Measurements from ENCODE around the gene MRPL44.
"Not testable (repeated sequence)": the region's sequence is repeated elsewhere in the genome, so short reads cannot be mapped to it uniquely, and the experiment has no call there.

MRPL44 gene

DNA sequence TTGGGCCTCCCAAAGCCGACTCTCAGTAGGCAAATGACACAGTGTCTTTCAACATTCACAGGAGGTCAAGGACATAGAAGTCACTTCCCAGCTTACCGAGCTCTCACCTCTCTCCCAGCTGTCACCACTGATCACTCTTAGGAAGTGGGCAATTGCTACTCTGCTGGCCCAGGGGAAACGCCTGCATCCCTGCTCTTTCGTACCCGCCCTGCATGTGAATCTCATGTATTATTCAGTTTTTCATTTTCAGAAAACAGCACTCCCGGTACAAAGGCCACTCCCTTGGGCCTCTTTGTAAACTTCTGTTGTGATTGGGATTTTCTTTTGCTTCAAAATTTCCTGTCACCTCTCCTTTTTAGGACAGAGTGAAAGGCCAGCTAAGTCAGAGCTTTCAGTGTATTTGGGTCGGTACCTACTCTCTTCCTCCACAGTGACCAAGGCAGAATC, 15.4 kb downstream of the MRPL44 start:
- no peak for DNase-seq

DNA sequence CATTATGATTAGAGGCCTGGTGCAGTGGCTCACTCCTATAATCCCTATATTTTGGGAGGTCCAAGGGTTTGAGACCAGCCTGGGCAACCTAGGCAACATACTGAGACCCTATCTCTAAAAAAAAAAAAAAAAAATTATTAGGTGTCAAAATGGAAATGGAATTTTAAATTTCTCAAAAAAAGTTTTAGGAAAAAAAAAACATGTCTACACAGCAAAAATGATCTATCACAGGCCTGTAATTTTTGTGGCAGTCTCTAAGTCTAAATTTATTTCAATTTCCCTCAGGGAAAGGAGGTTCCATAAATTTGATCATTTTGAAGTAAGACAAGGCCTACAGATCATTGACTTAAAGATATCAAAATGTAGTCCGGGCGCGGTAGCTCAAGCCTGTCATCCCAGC, 16.3 kb downstream of the MRPL44 start:
- no peak for DNase-seq

DNA sequence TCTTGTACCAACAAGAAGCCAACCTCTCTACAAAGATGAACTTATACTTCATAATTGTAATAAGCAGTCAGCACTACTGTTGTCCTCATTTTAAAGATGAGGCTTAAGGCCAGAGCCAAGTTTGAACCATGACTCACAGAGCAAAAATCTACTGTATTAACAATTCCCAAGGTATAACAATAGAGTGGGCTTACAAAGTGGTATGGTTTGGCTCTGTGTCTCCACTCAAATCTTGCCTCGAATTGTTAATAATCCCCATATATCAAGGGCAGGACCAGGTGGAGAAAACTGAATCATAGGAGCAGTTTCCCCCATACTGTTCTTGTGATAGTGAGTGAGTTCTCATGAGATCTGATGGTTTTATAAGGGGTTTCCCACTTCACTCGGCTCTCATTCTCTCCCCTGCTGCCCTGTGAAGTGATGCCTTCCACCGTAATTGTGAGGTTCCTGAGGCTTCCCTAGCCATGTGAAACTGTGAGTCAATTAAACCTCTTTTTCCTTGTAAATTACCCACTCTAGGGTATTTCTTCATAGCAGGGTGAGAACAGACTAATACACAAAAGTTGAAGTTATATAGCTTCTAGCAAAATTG, 19.5 kb downstream of the MRPL44 start:
- no peak for DNase-seq

DNA sequence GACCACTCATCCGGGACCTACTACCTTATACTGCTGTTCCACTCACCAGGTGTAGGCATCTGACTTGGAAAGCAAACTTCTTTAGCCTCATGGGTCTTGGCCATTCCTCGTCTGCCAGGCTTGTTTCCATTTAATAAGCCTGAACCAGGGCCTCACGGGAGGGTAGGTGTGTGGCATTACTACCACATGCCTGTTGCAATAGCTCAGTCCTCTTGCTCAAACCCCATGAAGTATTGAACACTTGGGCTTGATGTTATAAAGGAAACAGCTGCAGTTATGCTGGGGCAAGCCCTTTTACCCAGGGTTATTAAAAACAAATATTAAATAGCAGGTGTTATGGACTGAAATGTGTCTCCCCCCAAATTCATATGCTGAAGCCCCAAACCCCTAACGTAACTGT, 21.2 kb downstream of the MRPL44 start:
- no peak for DNase-seq

DNA sequence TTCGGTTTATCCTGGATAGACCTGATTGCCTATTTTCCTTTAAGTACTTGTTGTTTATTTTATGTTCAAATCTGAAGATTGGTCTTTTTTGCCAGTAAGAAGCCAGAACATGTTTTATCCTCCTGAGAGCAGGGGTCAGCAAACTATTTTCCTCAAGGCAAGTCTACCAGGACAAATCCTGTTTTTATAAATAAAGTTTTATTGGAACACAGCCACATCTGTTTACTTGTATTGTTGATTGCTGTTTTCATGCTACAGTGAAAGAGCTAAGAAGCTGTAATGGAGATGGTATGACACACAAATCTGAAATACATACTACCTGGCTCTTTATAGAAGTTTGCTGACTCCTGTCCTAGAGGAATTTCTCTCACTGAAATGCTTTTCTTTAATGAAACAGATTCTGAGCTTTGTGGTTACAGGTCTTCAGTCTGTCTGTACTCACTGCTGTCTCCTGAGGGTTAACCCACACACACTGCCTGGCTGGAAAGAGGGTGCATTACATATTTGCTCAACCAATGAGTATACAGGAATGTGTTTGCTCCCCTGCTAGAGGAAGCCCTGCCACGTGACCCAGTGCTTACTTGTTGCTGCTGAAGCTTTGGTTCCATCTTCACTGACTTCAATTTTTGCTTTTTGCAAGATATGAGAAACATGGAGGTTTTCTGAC, 22.6 kb downstream of the MRPL44 start:
- no peak for DNase-seq

DNA sequence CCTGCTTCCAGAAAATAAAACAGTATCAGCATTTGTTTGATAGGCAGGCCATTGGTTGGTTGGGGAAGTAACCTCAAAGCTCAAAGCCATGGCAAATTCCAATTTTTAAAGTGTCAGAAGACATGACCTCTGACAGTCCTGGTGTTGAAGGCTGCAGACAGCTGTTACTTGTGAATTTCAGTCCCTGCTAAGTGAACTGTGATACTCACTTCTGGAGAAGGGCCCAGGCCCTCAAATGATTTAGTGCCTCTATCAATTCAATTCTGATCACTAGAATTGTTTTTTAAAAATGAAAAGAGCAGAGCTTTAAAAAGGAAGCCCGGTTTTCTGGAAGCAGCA, 23.1 kb downstream of the MRPL44 start:
- no peak for DNase-seq

DNA sequence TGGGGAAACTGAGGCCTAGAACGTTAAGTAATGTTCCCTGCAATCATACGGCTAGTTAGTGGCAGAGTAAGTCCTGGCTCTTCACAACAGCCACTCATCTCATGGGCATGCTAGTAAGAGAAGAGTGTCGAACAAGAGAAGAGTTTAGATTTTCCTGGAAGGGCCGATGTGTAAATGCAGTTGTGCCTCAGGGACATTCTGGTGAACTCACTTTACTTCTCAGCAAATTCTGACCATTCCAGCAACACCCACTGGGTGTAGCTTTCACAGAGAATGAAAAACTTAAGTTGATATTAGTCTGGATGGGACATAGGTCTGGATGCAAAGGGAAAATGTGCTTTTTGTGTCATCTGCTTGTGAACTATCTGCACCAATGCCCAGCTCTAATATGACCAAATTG, 23.5 kb downstream of the MRPL44 start:
- DNase-seq, result no peak

DNA sequence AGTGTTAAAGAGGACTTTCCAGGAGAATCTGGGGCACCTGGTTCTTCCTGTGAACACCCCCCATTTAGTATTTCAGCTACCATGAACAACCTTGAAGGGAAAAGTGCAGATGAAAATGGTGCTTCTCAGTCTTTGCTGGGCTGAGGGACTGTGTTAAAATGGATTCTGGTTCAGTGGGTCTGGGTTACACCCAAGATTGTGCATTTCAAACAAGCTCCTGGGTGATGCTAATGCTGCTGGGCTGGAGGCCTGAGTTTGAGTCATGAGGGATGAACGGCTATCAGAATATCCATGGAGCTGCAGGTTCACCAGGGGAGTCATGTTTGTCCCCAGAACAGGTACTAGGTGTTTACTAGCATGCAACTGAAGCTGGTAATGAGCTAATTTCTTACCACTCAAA, 24.0 kb downstream of the MRPL44 start:
- no peak for DNase-seq

DNA sequence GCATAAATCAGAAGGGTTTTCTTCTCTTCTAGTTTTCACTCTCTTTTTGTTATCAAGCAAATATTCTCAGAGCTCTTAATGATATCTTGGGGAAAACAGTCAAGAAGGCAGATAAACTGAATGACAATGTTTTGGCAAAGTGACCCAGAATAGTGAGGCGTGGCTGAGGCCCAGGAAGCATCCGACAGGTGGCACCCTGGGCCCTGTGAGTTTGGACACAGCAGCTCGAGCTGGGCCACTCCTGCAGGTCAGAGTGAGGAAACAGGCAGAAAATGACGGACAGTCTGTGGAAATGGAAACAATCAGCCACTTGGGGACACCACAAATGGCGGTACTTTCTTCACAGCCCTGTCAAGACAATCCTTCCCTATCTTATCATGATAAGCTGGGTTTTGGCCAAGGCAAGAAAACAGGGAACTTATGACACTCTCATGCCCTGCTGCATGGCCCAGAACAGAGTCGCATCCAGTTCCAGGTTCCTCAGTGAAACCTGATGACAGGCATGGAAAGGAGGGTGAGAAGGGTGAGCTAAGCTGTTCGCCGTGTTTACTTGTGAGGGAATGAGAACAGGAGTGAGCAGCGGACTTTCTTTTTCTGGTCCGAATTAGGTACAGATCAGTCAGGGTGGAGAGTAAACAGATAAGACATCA, 32.1 kb downstream of the MRPL44 start:
- DNase-seq, result no peak

DNA sequence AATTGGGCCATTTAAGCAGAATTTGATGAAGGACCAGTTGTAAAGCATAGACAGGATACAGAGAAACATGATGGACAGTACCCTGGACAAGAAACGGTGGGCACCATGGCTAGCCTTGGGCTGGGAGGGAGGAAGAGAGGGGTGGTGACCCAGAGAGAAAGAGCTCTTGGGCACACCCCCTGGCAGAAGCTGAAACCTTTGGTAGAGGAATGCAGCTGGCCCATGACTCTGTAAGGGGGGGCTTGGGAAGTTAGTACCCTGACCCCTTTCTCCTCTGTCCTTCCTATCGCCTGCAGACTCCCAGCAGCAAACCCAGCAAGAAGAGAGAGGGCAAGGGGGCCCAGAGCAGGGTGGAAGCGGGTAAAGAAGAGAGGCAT, 32.6 kb downstream of the MRPL44 start:
- DNase-seq, result no peak

DNA sequence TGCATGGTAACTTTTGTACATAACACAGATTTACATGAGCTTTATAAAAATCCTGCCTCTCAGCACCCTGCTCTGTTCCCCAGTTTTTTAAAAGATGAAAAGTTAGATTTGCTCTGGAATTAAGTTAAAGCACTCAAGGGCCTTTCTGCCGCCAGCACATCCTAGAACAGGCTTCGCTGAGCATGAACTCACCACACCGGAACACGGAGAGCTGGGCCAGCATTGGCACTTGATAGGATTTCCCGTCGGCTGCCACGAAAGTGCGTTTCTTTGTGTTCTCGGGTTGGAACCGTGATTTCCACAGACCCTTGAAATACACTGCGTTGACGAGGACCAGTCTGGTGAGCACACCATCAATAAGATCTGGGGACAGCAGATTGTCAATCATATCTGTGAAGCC, 34.3 kb downstream of the MRPL44 start:
- no peak for DNase-seq

DNA sequence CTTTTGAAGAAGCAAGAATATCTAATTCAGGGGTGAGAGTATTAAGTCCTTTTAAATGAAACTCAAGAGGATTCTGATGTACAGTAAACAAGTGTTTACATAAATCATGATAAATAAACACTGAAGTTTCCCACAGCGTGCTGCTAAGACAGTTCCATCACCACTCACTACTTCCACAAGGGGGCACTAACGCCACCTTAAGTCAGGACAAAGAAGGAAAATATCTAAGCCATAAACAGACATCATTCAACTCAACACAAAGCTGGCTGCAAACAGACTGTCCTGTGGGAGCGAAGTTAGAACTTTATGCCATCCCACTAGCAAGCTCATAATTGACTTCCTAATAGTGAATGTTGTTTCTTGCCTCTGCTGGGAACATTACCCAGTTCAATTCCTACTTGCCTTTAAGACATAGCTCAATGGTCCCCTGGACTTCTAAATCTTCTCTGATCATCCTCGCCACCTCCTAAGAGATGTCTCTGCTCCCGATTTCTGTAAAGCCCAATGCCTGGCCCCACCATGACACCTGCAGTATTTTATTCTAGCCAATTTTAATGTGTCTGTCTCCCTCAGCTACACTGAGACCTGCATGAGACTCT, 36.5 kb downstream of the MRPL44 start:
- no peak for DNase-seq

DNA sequence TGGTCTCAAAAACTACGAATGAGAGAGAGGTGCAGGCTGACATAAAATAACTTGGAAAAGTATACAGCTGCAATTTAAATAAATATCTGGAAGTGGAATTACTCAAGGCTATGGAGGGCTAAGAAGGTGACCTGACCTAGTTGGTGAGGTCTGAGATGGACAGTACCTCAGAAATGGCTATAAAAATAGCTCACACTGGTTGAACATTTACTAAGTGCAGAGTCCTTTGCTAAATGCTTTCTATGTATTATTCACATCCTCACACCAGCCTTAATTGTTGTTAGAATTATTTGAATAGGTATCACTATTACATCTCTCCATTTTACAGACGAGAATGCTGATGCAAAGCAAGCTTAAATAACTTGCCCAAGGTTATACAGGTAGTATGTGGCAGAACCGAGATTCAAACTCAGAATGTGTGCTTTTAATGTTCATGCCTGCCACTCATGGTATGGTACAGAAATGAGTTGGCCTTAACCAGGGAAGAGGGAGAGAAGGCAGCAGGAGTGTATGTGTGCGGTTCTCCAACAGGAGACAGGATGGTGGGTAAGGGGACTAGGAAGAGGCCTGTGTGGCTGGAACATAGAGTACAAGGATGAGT, 37.4 kb downstream of the MRPL44 start:
- no peak for DNase-seq

DNA sequence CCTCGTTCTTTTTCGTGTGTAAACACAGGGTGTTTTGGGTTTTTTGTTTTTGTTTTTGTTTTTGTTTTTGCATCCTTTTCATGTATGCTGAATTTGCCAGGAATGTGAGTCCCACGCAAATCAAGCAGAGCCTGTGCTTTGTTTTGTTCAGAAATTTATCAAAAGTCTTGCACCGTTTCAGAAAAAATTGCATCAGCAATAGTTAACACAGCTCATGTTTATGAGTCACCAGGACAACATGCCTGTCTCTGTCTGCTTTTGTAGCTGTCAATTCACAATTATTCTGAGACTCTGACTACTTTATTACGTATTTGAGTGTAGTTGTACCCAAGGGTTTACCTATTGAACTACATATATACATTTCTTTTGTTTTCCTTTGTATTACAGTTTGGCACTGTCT, 38.3 kb downstream of the MRPL44 start:
- DNase-seq, result no peak

DNA sequence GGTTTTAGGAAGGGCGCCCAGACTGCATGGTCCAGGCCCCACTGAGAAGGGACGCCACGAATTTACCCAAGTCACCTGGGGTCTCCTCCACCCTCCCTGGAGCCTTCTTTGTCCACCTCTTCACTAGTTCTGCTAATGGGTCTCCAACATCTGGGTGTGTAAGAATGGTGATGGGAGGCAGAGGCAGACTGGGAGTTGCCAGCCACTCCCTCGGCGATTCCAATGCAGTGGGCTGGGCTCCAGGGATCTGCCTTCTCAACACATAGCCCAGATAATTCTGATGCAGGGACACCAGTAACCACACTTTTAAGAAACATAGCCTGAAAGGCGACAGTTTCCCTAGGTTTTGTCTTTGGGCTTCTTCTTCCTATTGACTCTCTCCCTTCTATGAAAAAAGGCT, 39.1 kb downstream of the MRPL44 start:
- DNase-seq, result no peak

DNA sequence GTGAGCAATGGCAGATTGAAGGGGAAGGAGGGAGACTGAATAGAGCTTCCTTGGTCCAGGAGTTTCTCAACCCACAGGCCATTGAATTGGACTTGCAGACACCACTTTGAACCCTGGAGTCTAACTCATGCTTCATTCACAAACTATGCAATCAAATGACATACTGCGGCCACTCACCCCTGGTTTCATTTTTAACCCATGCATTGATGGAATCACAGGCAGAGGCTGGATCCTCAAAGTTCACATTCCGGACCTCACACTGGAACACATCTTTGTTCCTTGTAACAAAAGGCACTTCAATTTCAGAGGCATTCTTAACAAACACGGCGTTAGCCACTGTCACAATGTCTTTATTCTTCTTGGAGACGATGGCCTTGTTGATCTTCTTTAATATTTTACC, 40.7 kb downstream of the MRPL44 start:
- DNase-seq, result no peak

DNA sequence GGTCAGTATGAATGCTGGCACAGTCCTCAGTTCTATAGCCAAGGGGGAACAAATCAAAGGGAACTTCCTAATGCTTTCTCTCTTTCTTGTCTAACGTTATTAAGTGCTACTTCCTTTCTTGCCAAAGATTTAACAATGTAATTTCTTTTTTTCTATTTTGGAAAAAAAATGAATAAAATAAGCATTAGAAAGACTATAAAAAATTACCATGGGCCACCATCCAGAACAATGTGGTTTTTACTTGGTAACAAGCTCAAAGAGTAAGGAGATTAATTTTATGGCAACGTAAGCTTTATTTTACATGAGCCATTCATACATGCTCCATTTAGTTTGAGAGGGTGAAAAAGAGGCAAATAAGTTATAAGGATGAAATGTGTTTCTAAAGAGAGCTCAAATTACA, 41.7 kb downstream of the MRPL44 start:
- DNase-seq, result no peak

DNA sequence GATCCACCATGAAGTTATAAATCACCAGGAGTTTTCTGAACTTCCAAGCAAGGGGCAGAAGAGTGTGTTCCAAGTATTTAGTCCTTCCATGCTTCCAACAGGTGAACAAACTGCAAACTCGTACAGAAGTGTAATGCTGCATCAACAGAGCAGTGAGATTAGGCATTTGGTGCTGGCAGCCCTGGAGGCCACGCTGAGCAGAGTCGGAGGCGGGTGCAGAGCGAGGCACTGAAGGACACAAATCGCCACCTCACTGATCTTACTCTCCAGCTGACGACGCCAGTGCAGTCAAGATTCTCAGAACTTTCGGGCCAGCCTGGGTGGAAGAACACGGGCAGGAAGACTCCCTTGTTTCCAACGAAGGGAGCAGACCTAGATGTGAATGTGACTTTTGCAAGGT, 42.6 kb downstream of the MRPL44 start:
- no peak for DNase-seq

DNA sequence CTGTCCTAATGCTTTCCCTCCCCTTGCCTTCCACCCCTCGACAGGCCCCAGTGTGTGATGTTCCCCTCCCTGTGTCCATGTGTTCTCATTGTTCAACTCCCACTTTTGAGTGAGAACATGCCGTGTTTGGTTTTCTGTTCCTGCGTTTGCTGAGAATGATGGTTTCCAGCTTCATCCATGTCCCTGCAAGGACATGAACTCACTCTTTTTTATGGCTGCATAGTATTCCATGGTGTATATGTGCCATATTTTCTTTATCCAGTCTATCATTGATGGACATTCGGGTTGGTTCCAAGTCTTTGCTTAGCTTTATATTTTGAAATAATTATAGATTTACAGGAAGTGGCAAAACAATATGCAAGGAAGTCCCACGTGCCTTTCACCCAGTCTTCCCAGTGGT, 43.4 kb downstream of the MRPL44 start:
- DNase-seq, result not testable (repeated sequence)

DNA sequence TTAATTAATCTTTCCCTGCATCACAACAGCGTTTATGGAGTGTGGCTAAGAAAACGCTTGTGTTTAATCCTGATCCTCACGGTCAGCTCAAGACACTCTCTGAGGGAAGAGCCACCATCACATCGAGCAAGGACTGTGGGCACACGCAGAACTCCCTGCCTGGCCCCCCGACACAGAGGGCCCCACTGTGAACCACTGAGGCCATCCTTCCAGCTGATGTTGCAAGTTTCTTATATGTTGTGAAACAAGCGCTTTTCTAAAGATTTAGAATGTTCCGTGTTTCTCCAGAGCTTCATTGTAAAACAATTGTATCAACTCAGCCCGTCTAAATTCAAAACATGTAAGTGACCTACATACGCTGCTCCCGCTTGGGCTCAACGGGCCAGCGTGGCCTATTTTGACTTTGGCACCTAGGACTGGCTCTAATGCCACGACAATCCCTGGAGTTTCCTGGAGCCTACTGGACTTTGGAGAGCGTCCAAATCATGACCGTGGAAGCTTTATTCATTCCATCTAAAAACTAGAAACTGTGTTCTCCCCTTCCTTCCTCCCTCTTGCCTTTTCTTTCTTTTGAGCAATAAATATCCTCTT, 46.9 kb downstream of the MRPL44 start:
- no peak for DNase-seq

DNA sequence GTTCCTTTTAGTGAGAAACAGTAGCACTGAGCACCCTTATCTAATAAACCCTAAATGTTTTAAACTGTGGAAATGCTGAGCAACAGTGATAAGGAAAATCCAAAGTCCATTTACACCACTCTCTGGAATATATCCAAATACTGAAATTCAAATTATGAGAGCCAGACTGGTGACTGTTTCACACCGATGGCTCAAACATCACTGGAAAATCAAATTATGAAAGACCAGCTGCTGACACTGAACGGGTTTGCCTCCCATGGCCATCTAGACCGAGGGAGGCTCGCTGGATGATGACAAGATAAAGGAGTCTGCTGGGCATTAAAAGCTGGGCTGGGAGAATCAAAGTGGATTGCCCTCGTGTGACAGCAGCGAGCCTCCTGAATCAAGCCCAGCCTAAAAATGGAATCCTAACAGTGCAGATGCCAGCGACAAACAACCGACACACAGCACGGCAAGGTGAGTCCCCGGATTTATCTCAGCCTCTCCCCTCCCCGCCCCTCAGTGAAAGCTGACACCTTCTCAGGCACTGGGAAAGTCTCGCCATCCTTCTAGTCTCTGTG, 51.5 kb downstream of the MRPL44 start:
- DNase-seq, result no peak

DNA sequence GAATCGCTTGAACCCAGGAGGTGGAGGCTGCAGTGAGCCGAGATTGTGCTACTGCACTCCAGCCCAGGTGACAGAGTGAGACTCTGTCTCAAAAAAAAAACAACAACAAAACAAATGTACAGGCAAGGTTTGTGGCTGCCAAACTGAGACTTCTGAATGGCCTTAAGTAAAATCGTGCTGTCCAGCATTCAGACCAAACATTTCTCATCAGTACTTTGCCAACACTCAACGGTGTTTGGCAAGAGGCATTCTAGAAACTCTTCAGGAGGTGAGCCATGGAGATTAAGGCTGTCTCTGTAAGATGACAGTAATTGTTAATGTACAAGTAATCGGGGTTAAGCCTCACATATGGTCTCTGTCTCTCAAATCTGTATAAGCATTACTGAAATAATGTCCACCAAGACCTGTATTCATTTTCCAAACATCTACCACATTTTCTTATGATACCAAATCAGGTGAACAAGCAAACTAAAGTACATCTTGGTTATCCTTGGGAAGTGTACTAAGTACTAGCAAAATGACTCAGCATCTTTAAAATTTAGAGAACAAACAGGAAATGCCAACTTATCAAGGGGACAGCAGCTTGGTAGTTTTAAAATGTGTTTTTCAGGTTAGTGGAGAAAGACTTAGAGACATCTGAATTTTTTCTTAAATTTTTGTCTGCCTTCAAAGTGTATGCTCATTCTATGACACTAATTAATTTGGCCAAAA, 52.5 kb downstream of the MRPL44 start:
- DNase-seq, result no peak

DNA sequence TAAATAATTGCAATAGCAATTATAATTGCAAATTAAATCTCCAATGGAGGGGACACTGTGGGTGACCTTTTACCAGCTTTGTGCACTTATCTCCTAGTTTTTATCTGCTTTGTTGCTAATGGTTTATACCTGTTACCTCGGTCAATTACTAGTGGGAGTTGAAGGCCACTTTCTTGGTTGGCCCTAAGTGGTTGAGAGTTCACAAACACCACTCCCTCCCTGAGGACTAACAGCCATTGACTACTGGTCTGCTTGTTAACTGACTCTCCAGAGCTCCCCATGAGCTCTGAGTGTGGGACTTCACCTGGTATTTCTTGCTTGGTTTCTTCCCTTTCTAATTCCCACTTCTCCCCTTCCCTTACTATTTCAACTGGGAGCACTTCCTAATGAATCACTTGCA, 54.6 kb downstream of the MRPL44 start:
- DNase-seq, result no peak
